Umbilical cord (tissue), 1 donor: ENCODE data around the gene NRCAM. TPM values are rescaled to one million over a fixed set of nuclear protein-coding genes. Genes with fewer than 3 reads are reported as not detected.

Source experiments
- total RNA-seq: library from RNA; depleted of rRNA; stranded (reverse); fragments of >200 nt; gene quantifications from one replicate; pipeline ENCODE4 v1.2.3, GENCODE V29; 2014; ENCODE audit warnings: low replicate concordance; ENCODE audit not compliant: insufficient read depth

The NRCAM gene
- total RNA-seq, 1 donor from 2014 or later, result 8.9 TPM

Other genes with a start within 250 kb of the NRCAM start
- 37.6 TPM for gene PNPLA8, start 69.7 kb upstream of the NRCAM start, total RNA-seq
- gene THAP5, start 113.3 kb upstream of the NRCAM start, total RNA-seq, result 37.3 TPM
- 50.1 TPM for gene DNAJB9, start 113.4 kb upstream of the NRCAM start, total RNA-seq